ENCODE data around the gene NAMPT. TPM values are rescaled to one million over a fixed set of nuclear protein-coding genes. Genes with fewer than 3 reads are reported as not detected.
A peak's percentile ranks its signal among the peaks of the same experiment; 100 is the strongest.

The NAMPT gene
- total RNA-seq, 1 experiment from 2014 or later, result 80.8 TPM

DNA sequence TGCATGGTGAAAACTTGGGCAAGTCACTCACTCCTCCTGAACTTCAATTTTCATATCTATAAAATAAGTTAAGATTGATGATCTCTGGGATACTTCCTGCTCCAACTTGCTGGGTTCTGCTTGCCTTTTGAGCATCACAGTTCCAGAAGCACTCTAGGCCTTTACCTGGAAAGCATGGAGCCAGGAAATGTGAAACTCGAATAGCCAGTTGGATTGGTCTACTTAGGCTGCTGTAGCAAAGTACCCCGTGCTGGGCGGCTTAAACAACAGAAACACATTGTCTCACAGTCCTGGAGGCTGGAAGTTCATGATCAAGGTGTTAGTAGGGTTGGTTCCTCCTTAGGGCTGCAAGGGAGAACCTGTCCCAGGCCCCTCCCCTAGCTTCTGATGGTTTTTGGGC is 64.5 kb downstream of the NAMPT start:
- peaks cover 16% of the 10 kb centered on the region for H3K4me1 ChIP-seq (ENCODE audit: control insufficient read depth, insufficient read depth, low read length)
- ATAC-seq (no peak), DNase-seq (ENCODE audit: low read depth, low spot score) (no peak)
- TF ChIP-seq REST (IDR thresholded peaks at IDR 0.05; ENCODE audit: insufficient read depth in 1 of 2, low read depth in 2 of 2, low read length in 1 of 2), result no peak
- no peak for TF ChIP-seq TCF7L2 (IDR thresholded peaks at IDR 0.05; ENCODE audit: low read depth, low read length)
- TF ChIP-seq, protein P1, sequence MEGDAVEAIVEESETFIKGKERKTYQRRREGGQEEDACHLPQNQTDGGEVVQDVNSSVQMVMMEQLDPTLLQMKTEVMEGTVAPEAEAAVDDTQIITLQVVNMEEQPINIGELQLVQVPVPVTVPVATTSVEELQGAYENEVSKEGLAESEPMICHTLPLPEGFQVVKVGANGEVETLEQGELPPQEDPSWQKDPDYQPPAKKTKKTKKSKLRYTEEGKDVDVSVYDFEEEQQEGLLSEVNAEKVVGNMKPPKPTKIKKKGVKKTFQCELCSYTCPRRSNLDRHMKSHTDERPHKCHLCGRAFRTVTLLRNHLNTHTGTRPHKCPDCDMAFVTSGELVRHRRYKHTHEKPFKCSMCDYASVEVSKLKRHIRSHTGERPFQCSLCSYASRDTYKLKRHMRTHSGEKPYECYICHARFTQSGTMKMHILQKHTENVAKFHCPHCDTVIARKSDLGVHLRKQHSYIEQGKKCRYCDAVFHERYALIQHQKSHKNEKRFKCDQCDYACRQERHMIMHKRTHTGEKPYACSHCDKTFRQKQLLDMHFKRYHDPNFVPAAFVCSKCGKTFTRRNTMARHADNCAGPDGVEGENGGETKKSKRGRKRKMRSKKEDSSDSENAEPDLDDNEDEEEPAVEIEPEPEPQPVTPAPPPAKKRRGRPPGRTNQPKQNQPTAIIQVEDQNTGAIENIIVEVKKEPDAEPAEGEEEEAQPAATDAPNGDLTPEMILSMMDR (IDR thresholded peaks at IDR 0.05), result no peak
- no peak for TF ChIP-seq POLR2AphosphoS5 (IDR thresholded peaks at IDR 0.05; ENCODE audit: low read depth, low read length)
- TF ChIP-seq SIN3A (IDR thresholded peaks at IDR 0.05; ENCODE audit: borderline replicate concordance, insufficient read depth, low read depth, low read length), result no peak
- no peaks in the 10 kb centered on the region for H3K36me3 ChIP-seq (ENCODE audit: control insufficient read depth, insufficient read depth, low read length)
- no peaks in the 10 kb centered on the region for H3K27me3 ChIP-seq (ENCODE audit: control insufficient read depth, insufficient read depth, low read length)
- intact Hi-C loops (cut with micrococcal nuclease; ENCODE audit: unreplicated experiment) (no loop called here), in situ Hi-C loops (cut with HindIII; ENCODE audit: low pct_unique_long_range_greater_than_20kb, low sequenced_read_pairs) (no loop called here)
- no TSS peak for BruUV-seq (replicated peaks)
- no peak overlapping the region for H3K4me3 ChIP-seq (ENCODE audit: low read depth in 2 of 2, low read length in 2 of 2)
- ChIA-PET POLR2A (interaction anchor here (0.6 kb wide), 1 partner anchor 37 kb away, joined by 3 read pairs; no protein-coding TSS in a partner anchor), CTCF (no interaction called here)
- no peak overlapping the region; the same call in 1 of the 2 replicates for H3K27ac ChIP-seq (ENCODE audit: low read length)
- peaks cover 6% of the 10 kb centered on the region; the same call in 1 of the 2 replicates for H3K9me3 ChIP-seq (ENCODE audit: control insufficient read depth, insufficient read depth, low read depth, low read length)

- ChIA-PET CTCF (no interaction called here), POLR2A (no interaction called here)
- no peak overlapping the region for H3K4me3 ChIP-seq (ENCODE audit: low read depth in 2 of 2, low read length in 2 of 2)
- ATAC-seq, result no peak
- no peak for TF ChIP-seq POLR2AphosphoS5 (IDR thresholded peaks at IDR 0.05; ENCODE audit: low read depth, low read length)
- TF ChIP-seq REST (IDR thresholded peaks at IDR 0.05; ENCODE audit: insufficient read depth in 1 of 2, low read depth in 2 of 2, low read length in 1 of 2), result no peak
- TF ChIP-seq, protein P1 (IDR thresholded peaks at IDR 0.05), result no peak
- no peak for TF ChIP-seq SIN3A (IDR thresholded peaks at IDR 0.05; ENCODE audit: borderline replicate concordance, insufficient read depth, low read depth, low read length)
- TF ChIP-seq TCF7L2 (IDR thresholded peaks at IDR 0.05; ENCODE audit: low read depth, low read length), result no peak
- peaks cover 6% of the 10 kb centered on the region; the same call in 1 of the 2 replicates for H3K9me3 ChIP-seq (ENCODE audit: control insufficient read depth, insufficient read depth, low read depth, low read length)
- no TSS peak for BruUV-seq (replicated peaks)
- in situ Hi-C loops (cut with HindIII; ENCODE audit: low pct_unique_long_range_greater_than_20kb, low sequenced_read_pairs) (no loop called here), intact Hi-C loops (cut with micrococcal nuclease; ENCODE audit: unreplicated experiment) (no loop called here)
- H3K27me3 ChIP-seq (ENCODE audit: control insufficient read depth, insufficient read depth, low read length), result no peaks in the 10 kb centered on the region
- H3K4me1 ChIP-seq (ENCODE audit: control insufficient read depth, insufficient read depth, low read length), result peaks cover 16% of the 10 kb centered on the region
- peak overlapping the region; percentile 79 for H3K27ac ChIP-seq (ENCODE audit: low read length)
- no peaks in the 10 kb centered on the region for H3K36me3 ChIP-seq (ENCODE audit: control insufficient read depth, insufficient read depth, low read length)
- no peak for DNase-seq (ENCODE audit: low read depth, low spot score)
These were observed 65.6 kb downstream of the NAMPT start for GRCh38 chr7:106219170-106219569.
